ENCODE measurements around the gene MPC1L.

The MPC1L gene

GRCh38 chrX:40632199-40632598 is 9.0 kb downstream of the MPC1L start:
- DNase-seq = no peak

GRCh38 chrX:40637687-40638086 is 14.5 kb downstream of the MPC1L start:
- no peak for DNase-seq

- DNase-seq = no peak
Measured at GRCh38 chrX:40644176-40644575, 20.9 kb downstream of the MPC1L start.

GRCh38 chrX:40644821-40645358 is 21.7 kb downstream of the MPC1L start:
- peak; percentile 7 for DNase-seq

GRCh38 chrX:40646489-40647306 is 23.5 kb downstream of the MPC1L start:
- DNase-seq = peak; percentile 54

GRCh38 chrX:40647307-40648197 is 24.3 kb downstream of the MPC1L start, which contains the start of gene CXorf38:
TSS of gene CXorf38 (minus strand) at chrX:40647561. CDS start at chrX:40647520, 41 bp downstream.
- peak; percentile 95 for DNase-seq

- DNase-seq = peak; percentile 82
Measured at GRCh38 chrX:40651620-40652223, 28.5 kb downstream of the MPC1L start.

- no peak for DNase-seq
Measured at GRCh38 chrX:40652664-40653063, 29.4 kb downstream of the MPC1L start.

- no peak for DNase-seq
Measured at GRCh38 chrX:40653535-40653934, 30.3 kb downstream of the MPC1L start.

- no peak for DNase-seq
Measured at GRCh38 chrX:40660381-40660780, 37.2 kb downstream of the MPC1L start.

GRCh38 chrX:40661489-40661888 is 38.3 kb downstream of the MPC1L start:
- no peak for DNase-seq

GRCh38 chrX:40663078-40663740 is 40.0 kb downstream of the MPC1L start:
- no peak for DNase-seq

GRCh38 chrX:40663880-40664630 is 40.8 kb downstream of the MPC1L start:
- peak; percentile 4 for DNase-seq

- DNase-seq = no peak
Measured at GRCh38 chrX:40671126-40671525, 47.9 kb downstream of the MPC1L start.
